Measurements from ENCODE around the gene FAM118B. TPM values are rescaled to one million over a fixed set of nuclear protein-coding genes. Genes with fewer than 3 reads are reported as not detected.

Gene FAM118B
- total and polyA plus RNA-seq, 9 donors = 7.3 to 18.9 (median 12.7) TPM

DNA sequence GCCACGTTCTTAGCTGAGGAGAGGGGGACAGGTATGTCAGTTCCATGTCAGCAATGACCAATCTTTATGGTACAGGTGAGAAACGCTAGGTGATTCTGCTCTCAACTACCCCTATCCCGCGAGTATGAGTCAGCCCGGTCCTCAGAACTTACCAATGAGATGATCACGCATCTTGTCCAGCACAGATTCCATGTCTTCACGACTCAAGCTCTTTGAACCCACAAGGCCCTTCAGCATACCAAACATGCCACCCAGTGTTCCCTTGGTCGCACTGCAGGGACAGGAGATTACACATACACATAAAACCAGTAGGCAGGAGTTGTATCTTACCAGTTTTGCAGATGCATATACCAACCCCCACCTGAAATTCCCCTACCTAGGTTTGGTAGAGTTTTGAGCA lies 54.2 kb downstream of the FAM118B start:
- intact Hi-C loops (cut with DNase I) = loop anchor here in 2 of 4 donors (5.0 kb wide), 1 partner anchor 54 kb away; the partner anchor contains the start of genes FAM118B (in 2 of the 2) and RPUSD4 (in 2 of the 2)
- no peaks in the 10 kb centered on the region for H3K36me3 ChIP-seq

DNA sequence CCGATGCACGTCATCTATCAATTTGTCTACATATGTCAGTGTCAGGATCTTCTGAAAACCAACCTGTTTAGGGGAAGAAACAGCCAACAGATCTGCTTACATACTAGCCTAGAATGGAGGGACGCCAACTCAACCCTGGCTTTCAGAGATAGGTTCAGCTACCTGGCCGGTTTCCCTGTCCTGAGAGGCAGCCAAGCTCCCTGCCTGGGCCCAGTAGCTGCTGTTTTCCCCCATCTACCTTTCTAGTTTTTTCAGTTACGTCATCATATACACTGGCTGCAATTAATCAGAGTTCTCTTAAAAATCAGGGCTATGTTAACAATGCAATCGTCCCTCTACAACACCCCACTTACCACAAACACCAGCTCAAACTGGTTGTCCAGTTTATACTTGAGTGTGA lies 56.1 kb downstream of the FAM118B start:
- Histone ChIP-seq H3K4me3 (peak overlapping the region; percentile 82), H3K4me1 (ENCODE audit: insufficient read depth) (peaks cover 5% of the 10 kb centered on the region), H3K27ac (peak overlapping the region; percentile 1 to 4), H3K36me3 (no peaks in the 10 kb centered on the region), H3K9me3 (no peaks in the 10 kb centered on the region), H3K27me3 (no peaks in the 10 kb centered on the region)
- intact Hi-C loops (cut with DNase I) = loop anchor here in 2 of 4 donors (5.0 kb wide), 1 partner anchor 55 kb away; the partner anchor contains the start of genes FAM118B (in 2 of the 2) and RPUSD4 (in 2 of the 2)
- WGBS, 3 donors = 55 to 69% (median 62%) methylated on average over 6 of the region's 6 CpGs
- TF ChIP-seq, protein P1, sequence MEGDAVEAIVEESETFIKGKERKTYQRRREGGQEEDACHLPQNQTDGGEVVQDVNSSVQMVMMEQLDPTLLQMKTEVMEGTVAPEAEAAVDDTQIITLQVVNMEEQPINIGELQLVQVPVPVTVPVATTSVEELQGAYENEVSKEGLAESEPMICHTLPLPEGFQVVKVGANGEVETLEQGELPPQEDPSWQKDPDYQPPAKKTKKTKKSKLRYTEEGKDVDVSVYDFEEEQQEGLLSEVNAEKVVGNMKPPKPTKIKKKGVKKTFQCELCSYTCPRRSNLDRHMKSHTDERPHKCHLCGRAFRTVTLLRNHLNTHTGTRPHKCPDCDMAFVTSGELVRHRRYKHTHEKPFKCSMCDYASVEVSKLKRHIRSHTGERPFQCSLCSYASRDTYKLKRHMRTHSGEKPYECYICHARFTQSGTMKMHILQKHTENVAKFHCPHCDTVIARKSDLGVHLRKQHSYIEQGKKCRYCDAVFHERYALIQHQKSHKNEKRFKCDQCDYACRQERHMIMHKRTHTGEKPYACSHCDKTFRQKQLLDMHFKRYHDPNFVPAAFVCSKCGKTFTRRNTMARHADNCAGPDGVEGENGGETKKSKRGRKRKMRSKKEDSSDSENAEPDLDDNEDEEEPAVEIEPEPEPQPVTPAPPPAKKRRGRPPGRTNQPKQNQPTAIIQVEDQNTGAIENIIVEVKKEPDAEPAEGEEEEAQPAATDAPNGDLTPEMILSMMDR (IDR thresholded peaks at IDR 0.05) = no peak
- no peak for TF ChIP-seq EP300 (IDR thresholded peaks at IDR 0.05)
- no peak for TF ChIP-seq POLR2A (IDR thresholded peaks at IDR 0.05)
- no peak for DNase-seq

More for the DNA sequence above, 54.2 kb downstream of the FAM118B start:
- DNase-seq = no peak
- Histone ChIP-seq H3K27ac (no peak overlapping the region), H3K4me3 (no peak overlapping the region), H3K9me3 (no peaks in the 10 kb centered on the region), H3K4me1 (ENCODE audit: insufficient read depth) (peaks cover 5% of the 10 kb centered on the region), H3K27me3 (no peaks in the 10 kb centered on the region)
- TF ChIP-seq, protein P1 (IDR thresholded peaks at IDR 0.05) = no peak
- no peak for TF ChIP-seq POLR2A (IDR thresholded peaks at IDR 0.05)
- no peak for TF ChIP-seq EP300 (IDR thresholded peaks at IDR 0.05)
- WGBS, 3 donors = 74 to 78% (median 77%) methylated on average over 8 of the region's 8 CpGs

DNA sequence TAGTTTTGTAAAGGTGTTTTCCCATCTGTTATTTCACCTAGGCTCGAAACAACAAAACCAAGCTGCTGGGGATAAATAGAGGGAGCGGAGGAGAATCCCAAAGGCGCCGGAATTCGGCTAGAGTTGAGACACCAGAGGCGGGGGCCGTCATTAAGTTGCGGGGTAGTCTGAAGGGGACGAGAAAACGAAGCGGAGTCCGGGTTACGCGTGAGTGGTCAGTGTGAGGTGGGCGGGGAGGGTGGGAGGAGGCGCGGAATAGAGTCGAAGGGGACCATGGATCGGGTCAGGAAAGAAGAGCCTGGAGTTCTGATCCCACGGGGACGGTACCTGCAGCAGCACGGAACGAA lies 56.8 kb downstream of the FAM118B start:
- intact Hi-C loops (cut with DNase I) = loop anchor here in 2 of 4 donors (5.0 kb wide), 1 partner anchor 56 kb away; the partner anchor contains the start of genes FAM118B (in 2 of the 2) and RPUSD4 (in 2 of the 2)
- Histone ChIP-seq H3K27me3 (no peaks in the 10 kb centered on the region), H3K9me3 (no peaks in the 10 kb centered on the region), H3K4me1 (ENCODE audit: insufficient read depth) (peaks cover 5% of the 10 kb centered on the region), H3K4me3 (peak overlapping the region; percentile 82), H3K27ac (peak overlapping the region in 1 of 2 donors; percentile 58), H3K36me3 (no peaks in the 10 kb centered on the region)
- 0 to 1% (median 0%) methylated on average over 23 of the region's 23 CpGs for WGBS, 3 donors
- TF ChIP-seq EP300 (IDR thresholded peaks at IDR 0.05) (no peak), POLR2A (IDR thresholded peaks at IDR 0.05) (no peak)
- TF ChIP-seq, protein P1 (IDR thresholded peaks at IDR 0.05) = no peak
- no peak for DNase-seq

DNA sequence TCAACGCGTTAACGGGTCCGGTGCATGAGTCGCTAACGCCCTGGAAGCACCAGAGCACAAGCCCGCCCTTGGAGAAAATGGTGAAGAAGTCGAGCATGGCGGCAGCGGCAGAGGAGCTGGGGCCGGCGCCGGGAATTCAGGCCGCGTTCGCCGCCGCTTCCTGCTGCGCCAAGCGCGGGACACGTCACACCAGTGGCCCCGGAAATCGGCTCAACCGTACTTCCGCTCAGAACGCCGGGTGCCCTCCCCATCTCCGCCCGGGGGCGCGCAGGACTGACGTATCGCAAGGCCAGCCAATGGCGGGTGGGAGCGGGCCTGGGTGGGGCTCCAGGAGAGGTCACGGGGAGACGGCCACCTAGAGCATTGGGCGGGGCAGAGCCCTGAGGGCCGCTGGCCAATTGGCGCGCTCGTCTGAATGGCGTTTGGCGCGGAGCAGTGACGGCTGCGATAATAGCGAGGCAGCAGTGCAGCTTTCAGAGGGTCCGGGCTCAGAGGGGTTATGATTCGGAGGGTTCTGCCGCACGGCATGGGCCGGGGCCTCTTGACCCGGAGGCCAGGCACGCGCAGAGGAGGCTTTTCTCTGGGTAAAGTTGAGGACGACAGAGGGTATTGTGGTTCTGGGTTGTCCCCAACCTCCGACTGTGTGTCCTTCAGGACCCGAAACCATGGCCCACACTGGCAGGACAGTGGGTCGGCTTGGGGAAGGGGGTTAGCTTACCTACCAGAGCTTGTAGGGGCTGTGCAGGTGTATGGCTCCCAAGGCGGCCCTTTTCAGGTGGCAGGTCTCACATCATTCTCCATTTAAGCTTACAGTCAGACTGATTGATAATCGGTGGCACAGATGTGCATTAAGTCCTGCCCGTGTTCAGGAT lies 57.4 kb downstream of the FAM118B start, which contains the start of the genes FOXRED1 and SRPRA:
Gene FOXRED1, plus strand, starts transcription at position 447 of the 872 bp plus-strand sequence. Its CDS starts 53 bp downstream, at position 500.
Gene SRPRA, minus strand, starts transcription at position 188 of the 872 bp plus-strand sequence. Its CDS starts 91 bp downstream, at position 97.
- WGBS, 3 donors = 0 to 1% (median 1%) methylated on average over 49 to 64 of the region's 64 CpGs
- DNase-seq = peak; percentile 99 to 100 (median 100)
- H3K36me3 ChIP-seq = no peaks in the 10 kb centered on the region
- peak within 1 kb of the TSS; percentile 82 for H3K4me3 ChIP-seq
- intact Hi-C loops (cut with DNase I) = loop anchor here in 2 of 4 donors (5.0 kb wide), 1 partner anchor 57 kb away; the partner anchor contains the start of genes FAM118B (in 2 of the 2) and RPUSD4 (in 2 of the 2)
- no peaks in the 10 kb centered on the region for H3K9me3 ChIP-seq
- H3K27ac ChIP-seq = peak within 1 kb of the TSS; percentile 77 to 86
- TF ChIP-seq EP300 (IDR thresholded peaks at IDR 0.05) (peak; percentile 70), POLR2A (IDR thresholded peaks at IDR 0.05) (peak; percentile 88)
- TF ChIP-seq, protein P1 (IDR thresholded peaks at IDR 0.05) = no peak
- peaks cover 5% of the 10 kb centered on the region for H3K4me1 ChIP-seq (ENCODE audit: insufficient read depth)
- H3K27me3 ChIP-seq = no peaks in the 10 kb centered on the region
